CD4-positive, CD25-positive, alpha-beta regulatory T cell (primary cell): ENCODE results near the gene PIK3CB. TPM values are rescaled to one million over a fixed set of nuclear protein-coding genes. Genes with fewer than 3 reads are reported as not detected.
"Not testable (repeated sequence)": the region's sequence is repeated elsewhere in the genome, so short reads cannot be mapped to it uniquely, and the experiment has no call there.

Experiments
- ATAC-seq, 2 donors: fragments of 150-1000 bp; cut with Tn5 transposase; one replicate each; pipeline ENCODE4 v1.10.0; 2021; ENCODE audit warnings: low read depth in 2 of 2, moderate number of reproducible peaks in 2 of 2, moderate library complexity in 1 of 2
- DNase-seq, 3 donors: peaks; one replicate each; pipeline versions ENCODE4 v3.0.0 to v3.0.0-alpha.2; 2012 to 2022; ENCODE audit warnings: mixed read lengths in 1 of 3
- H3K27ac ChIP-seq: one replicate; pipeline ENCODE4 v1.7.0; 2013; ENCODE audit warnings: mild to moderate bottlenecking, low read length; ENCODE audit not compliant: insufficient read depth, poor library complexity, severe bottlenecking
- H3K27me3 ChIP-seq: one replicate; pipeline ENCODE4 v1.7.0; 2013; ENCODE audit warnings: low read length; ENCODE audit not compliant: control insufficient read depth, insufficient read depth
- H3K36me3 ChIP-seq: one replicate; pipeline ENCODE4 v1.7.0; 2013; ENCODE audit warnings: mild to moderate bottlenecking, low read length, moderate library complexity; ENCODE audit not compliant: control insufficient read depth, insufficient read depth
- H3K4me1 ChIP-seq: 2 replicates; pipeline ENCODE4 v1.7.0; 2013; ENCODE audit warnings: mild to moderate bottlenecking, low read length; ENCODE audit not compliant: insufficient read depth, control insufficient read depth, poor library complexity, severe bottlenecking
- H3K4me3 ChIP-seq: one replicate; pipeline ENCODE4 v1.7.0; 2013; ENCODE audit warnings: low read depth, mild to moderate bottlenecking, low read length, moderate library complexity
- H3K9me3 ChIP-seq, 2 experiments: 1 replicate in 1 of 2; 2 replicates in 1 of 2; pipeline ENCODE4 v1.7.0; 2013; ENCODE audit warnings: low read length in 2 of 2, mild to moderate bottlenecking in 1 of 2, moderate library complexity in 1 of 2; ENCODE audit not compliant: control insufficient read depth in 2 of 2
- H3K27ac Mint-ChIP-seq, 3 donors: one replicate each; pipeline ENCODE4 v1.8.0; 2020 to 2022; ENCODE audit warnings: mild to moderate bottlenecking in 3 of 3, mixed read lengths in 3 of 3, moderate library complexity in 2 of 3
- H3K27me3 Mint-ChIP-seq: one replicate; pipeline ENCODE4 v1.8.0; 2022; ENCODE audit warnings: mild to moderate bottlenecking, mixed read lengths
- H3K36me3 Mint-ChIP-seq: one replicate; pipeline ENCODE4 v1.8.0; 2020; ENCODE audit warnings: mixed read lengths
- H3K4me1 Mint-ChIP-seq, 4 donors: one replicate each; pipeline ENCODE4 v1.8.0; 2020 to 2022; ENCODE audit warnings: mixed read lengths in 4 of 4, mild to moderate bottlenecking in 1 of 4
- H3K4me3 Mint-ChIP-seq, 4 donors: one replicate each; pipeline ENCODE4 v1.8.0; 2020 to 2022; ENCODE audit warnings: mild to moderate bottlenecking in 4 of 4, mixed read lengths in 4 of 4, moderate library complexity in 3 of 4
- H3K9me3 Mint-ChIP-seq, 7 donors: one replicate each; pipeline ENCODE4 v1.8.0; 2020 to 2022; ENCODE audit warnings: mixed read lengths in 7 of 7, mild to moderate bottlenecking in 3 of 7, moderate library complexity in 2 of 7
- polyA plus RNA-seq, 4 donors: library from polyadenylated mRNA; unstranded; fragments of 300-500 nt; fragmentation: Illumina TruSeq; gene quantifications; one replicate each; pipeline ENCODE4 v1.2.3, GENCODE V29; 2021
- total RNA-seq: library from RNA; stranded (reverse); gene quantifications from one replicate; pipeline ENCODE4 v1.2.3, GENCODE V29; 2022

PIK3CB gene
- total and polyA plus RNA-seq, 5 donors from 2014 or later, result 10.3 to 29.2 (median 13.3) TPM

GRCh38 chr3:138818185-138818860, 16.4 kb downstream of the PIK3CB start:
- H3K4me1 ChIP-seq, result peaks cover 9% of the 10 kb centered on the region
- H3K9me3 ChIP-seq, result no peaks in the 10 kb centered on the region
- H3K27ac ChIP-seq, result no peak overlapping the region
- peaks cover 7% of the 10 kb centered on the region for H3K36me3 Mint-ChIP-seq
- peaks cover 5% of the 10 kb centered on the region for H3K27me3 Mint-ChIP-seq
- no peaks in the 10 kb centered on the region for H3K36me3 ChIP-seq
- H3K27me3 ChIP-seq, result no peaks in the 10 kb centered on the region
- DNase-seq (no peak), ATAC-seq (no peak)
- H3K4me3 ChIP-seq, result no peak overlapping the region
- H3K4me1 Mint-ChIP-seq, result peaks cover 26 to 59% (median 36%) of the 10 kb centered on the region in 4 donors
- peak overlapping the region in 1 of 4 donors; percentile 26 for H3K4me3 Mint-ChIP-seq
- H3K9me3 Mint-ChIP-seq, result peaks cover 0 to 2% (median 0%) of the 10 kb centered on the region in 7 donors
- H3K27ac Mint-ChIP-seq, result no peak overlapping the region

GRCh38 chr3:138817695-138818094, 17.0 kb downstream of the PIK3CB start:
- Histone ChIP-seq H3K4me3 (no peak overlapping the region), H3K4me1 (peaks cover 9% of the 10 kb centered on the region), H3K36me3 (no peaks in the 10 kb centered on the region), H3K27ac (no peak overlapping the region), H3K27me3 (no peaks in the 10 kb centered on the region), H3K9me3 (no peaks in the 10 kb centered on the region)
- Mint-ChIP-seq H3K27me3 (peaks cover 5% of the 10 kb centered on the region), H3K27ac (peak overlapping the region in 1 of 3 donors; percentile 29), H3K9me3 (peaks cover 0 to 2% (median 0%) of the 10 kb centered on the region in 7 donors), H3K4me1 (peaks cover 26 to 63% (median 39%) of the 10 kb centered on the region in 4 donors), H3K4me3 (peak overlapping the region in 1 of 4 donors; percentile 47), H3K36me3 (peaks cover 7% of the 10 kb centered on the region)
- ATAC-seq, result no peak
- DNase-seq, result no peak

GRCh38 chr3:138812806-138813205, 21.9 kb downstream of the PIK3CB start:
- no peak for ATAC-seq
- no peaks in the 10 kb centered on the region for H3K9me3 ChIP-seq
- peaks cover 22 to 50% (median 41%) of the 10 kb centered on the region in 4 donors for H3K4me1 Mint-ChIP-seq
- peaks cover 5% of the 10 kb centered on the region for H3K27me3 Mint-ChIP-seq
- no peaks in the 10 kb centered on the region for H3K27me3 ChIP-seq
- DNase-seq, result no peak
- no peak overlapping the region for H3K27ac ChIP-seq
- peaks cover 0 to 2% (median 0%) of the 10 kb centered on the region in 7 donors for H3K9me3 Mint-ChIP-seq
- peak overlapping the region in 1 of 3 donors; percentile 69 for H3K27ac Mint-ChIP-seq
- no peaks in the 10 kb centered on the region for H3K36me3 ChIP-seq
- H3K4me3 Mint-ChIP-seq, result no peak overlapping the region
- peaks cover 9% of the 10 kb centered on the region for H3K4me1 ChIP-seq
- H3K36me3 Mint-ChIP-seq, result peaks cover 7% of the 10 kb centered on the region
- no peak overlapping the region for H3K4me3 ChIP-seq

- no peak overlapping the region for H3K4me3 ChIP-seq
- Mint-ChIP-seq H3K9me3 (peaks cover 0 to 1% (median 0%) of the 10 kb centered on the region in 7 donors), H3K4me3 (no peak overlapping the region), H3K36me3 (peaks cover 10% of the 10 kb centered on the region), H3K4me1 (peaks cover 14 to 45% (median 31%) of the 10 kb centered on the region in 4 donors), H3K27me3 (no peaks in the 10 kb centered on the region), H3K27ac (peak overlapping the region in 2 of 3 donors; percentile 38 to 96)
- no peaks in the 10 kb centered on the region for H3K9me3 ChIP-seq
- no peaks in the 10 kb centered on the region for H3K4me1 ChIP-seq
- ATAC-seq (no peak), DNase-seq (no peak)
- H3K27ac ChIP-seq, result no peak overlapping the region
- H3K27me3 ChIP-seq, result no peaks in the 10 kb centered on the region
- H3K36me3 ChIP-seq, result no peaks in the 10 kb centered on the region
Observed at GRCh38 chr3:138809500-138810256, 25.1 kb downstream of the PIK3CB start.

- no peaks in the 10 kb centered on the region for H3K9me3 Mint-ChIP-seq
- peaks cover 7% of the 10 kb centered on the region for H3K36me3 Mint-ChIP-seq
- DNase-seq (no peak), ATAC-seq (no peak)
- Histone ChIP-seq H3K4me3 (no peak overlapping the region), H3K27me3 (no peaks in the 10 kb centered on the region), H3K36me3 (no peaks in the 10 kb centered on the region), H3K4me1 (no peaks in the 10 kb centered on the region), H3K9me3 (no peaks in the 10 kb centered on the region), H3K27ac (no peak overlapping the region)
- no peak overlapping the region for H3K4me3 Mint-ChIP-seq
- H3K27me3 Mint-ChIP-seq, result no peaks in the 10 kb centered on the region
- peak overlapping the region in 1 of 3 donors; percentile 51 for H3K27ac Mint-ChIP-seq
- peaks cover 9 to 50% (median 31%) of the 10 kb centered on the region in 4 donors for H3K4me1 Mint-ChIP-seq
Observed at GRCh38 chr3:138806376-138807080, 28.2 kb downstream of the PIK3CB start.

- no peaks in the 10 kb centered on the region for H3K9me3 Mint-ChIP-seq
- ATAC-seq (no peak), DNase-seq (no peak)
- no peaks in the 10 kb centered on the region for H3K27me3 ChIP-seq
- H3K4me3 Mint-ChIP-seq, result no peak overlapping the region
- no peak overlapping the region for H3K4me3 ChIP-seq
- H3K4me1 Mint-ChIP-seq, result peaks cover 10 to 58% (median 33%) of the 10 kb centered on the region in 4 donors
- H3K4me1 ChIP-seq, result no peaks in the 10 kb centered on the region
- no peaks in the 10 kb centered on the region for H3K9me3 ChIP-seq
- peaks cover 4% of the 10 kb centered on the region for H3K36me3 Mint-ChIP-seq
- no peaks in the 10 kb centered on the region for H3K36me3 ChIP-seq
- H3K27ac Mint-ChIP-seq, result peak overlapping the region; percentile 6 to 66 (median 21)
- no peaks in the 10 kb centered on the region for H3K27me3 Mint-ChIP-seq
- no peak overlapping the region for H3K27ac ChIP-seq
Observed at GRCh38 chr3:138803006-138803653, 31.6 kb downstream of the PIK3CB start.

- H3K27me3 Mint-ChIP-seq, H3K27ac ChIP-seq: not testable (repeated sequence)
- H3K27ac Mint-ChIP-seq, result peak overlapping the region in 1 of 3 donors; percentile 42
Observed at GRCh38 chr3:138802223-138802622, 32.5 kb downstream of the PIK3CB start.

More at GRCh38 chr3:138802223-138802622, 32.5 kb downstream of the PIK3CB start:
- not testable (repeated sequence) for ATAC-seq, H3K9me3 ChIP-seq, H3K4me3 Mint-ChIP-seq, DNase-seq, H3K36me3 ChIP-seq, H3K27me3 ChIP-seq, H3K4me1 ChIP-seq, H3K36me3 Mint-ChIP-seq, H3K9me3 Mint-ChIP-seq, H3K4me3 ChIP-seq
- peaks cover 16 to 58% (median 35%) of the 10 kb centered on the region in 4 donors for H3K4me1 Mint-ChIP-seq
